CD4-positive, alpha-beta T cell treated with Interleukin-15 for 1 hour (primary cell): ENCODE results near the gene ZNF814.
"Not testable (repeated sequence)": the region's sequence is repeated elsewhere in the genome, so short reads cannot be mapped to it uniquely, and the experiment has no call there.

ENCODE experiments used
- DNase-seq: peaks from one replicate; pipeline ENCODE4 v3.0.0-alpha.2; 2020

The ZNF814 gene

GRCh38 chr19:57854117-57854516 is 34.7 kb downstream of the ZNF814 start:
- DNase-seq: not testable (repeated sequence)

DNA sequence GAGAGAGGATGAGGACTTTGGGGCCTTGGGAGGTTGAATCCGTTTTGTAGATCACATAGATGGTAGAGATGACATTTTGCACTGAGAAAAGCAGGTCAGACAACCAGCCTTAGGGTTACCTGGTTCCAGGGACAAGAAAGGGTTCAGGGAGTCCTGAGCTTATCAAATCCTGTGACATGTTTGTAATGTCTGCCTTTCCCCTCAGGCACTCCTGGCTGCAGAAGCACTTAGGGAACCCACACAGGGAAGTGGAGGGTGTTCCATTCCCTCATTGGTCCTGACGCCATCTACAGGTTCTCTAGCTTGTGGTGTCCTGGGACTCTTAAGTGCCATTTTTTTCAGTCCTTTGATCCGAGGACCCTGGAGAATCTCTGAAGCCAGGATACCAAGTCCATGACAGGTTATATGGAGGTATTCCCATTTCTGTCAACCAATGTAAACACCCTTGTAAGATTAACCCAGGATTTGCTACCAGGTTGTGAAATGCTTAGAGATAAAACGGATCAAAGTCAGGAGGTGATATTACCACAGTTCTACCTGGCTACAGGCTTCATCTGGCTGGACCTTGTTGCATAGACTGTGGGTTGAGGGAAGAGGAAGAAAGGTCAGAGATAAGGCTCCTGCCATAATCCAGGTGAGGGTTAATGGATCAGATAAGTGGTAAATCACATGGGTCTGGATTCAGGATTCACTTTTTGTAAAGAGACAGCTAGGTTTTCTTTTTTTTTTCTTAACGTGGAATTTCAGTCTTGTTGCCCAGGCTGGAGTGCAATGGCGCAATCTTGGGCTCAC is 36.8 kb downstream of the ZNF814 start:
- not testable (repeated sequence) for DNase-seq

DNA sequence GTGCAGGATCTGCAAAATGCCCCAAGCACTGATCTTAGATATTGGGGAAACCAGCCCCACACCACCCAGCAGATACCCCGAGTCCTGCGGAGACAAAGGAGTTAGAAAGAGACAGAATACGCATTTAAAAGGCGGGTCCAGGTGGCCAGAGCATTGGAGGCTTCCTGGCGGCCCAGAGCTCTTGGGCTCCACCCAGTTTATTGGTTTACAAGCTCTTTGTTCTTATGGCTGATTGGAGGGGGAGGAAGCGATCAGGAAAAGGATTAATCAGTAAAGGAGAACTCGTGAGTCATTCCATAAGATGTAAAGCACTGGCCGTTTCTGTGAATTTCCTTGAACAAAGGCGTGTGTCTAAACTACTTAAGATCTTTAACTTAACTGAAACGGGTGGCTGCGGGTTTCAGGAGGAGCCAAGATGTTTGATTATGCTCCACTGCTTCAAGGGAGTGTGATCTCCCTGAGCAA is 38.3 kb downstream of the ZNF814 start:
- no peak for DNase-seq

GRCh38 chr19:57849666-57850473 is 39.0 kb downstream of the ZNF814 start, which contains the start of gene ZNF587:
ZNF587 (plus strand) TSS chr19:57849859; CDS start chr19:57850039, 180 bp downstream.
- DNase-seq: peak; percentile 88

GRCh38 chr19:57849162-57849665 is 39.6 kb downstream of the ZNF814 start:
- DNase-seq: not testable (repeated sequence)

- DNase-seq: not testable (repeated sequence)
Measured at GRCh38 chr19:57847164-57847563, 41.7 kb downstream of the ZNF814 start.

GRCh38 chr19:57841122-57841763 is 47.6 kb downstream of the ZNF814 start:
- no peak for DNase-seq

- not testable (repeated sequence) for DNase-seq
Measured at GRCh38 chr19:57838622-57839191, 50.1 kb downstream of the ZNF814 start.

- not testable (repeated sequence) for DNase-seq
Measured at GRCh38 chr19:57836991-57837390, 51.8 kb downstream of the ZNF814 start.

GRCh38 chr19:57830071-57830602 is 58.7 kb downstream of the ZNF814 start, which contains the start of gene ZNF587B:
ZNF587B (plus strand) TSS chr19:57830299; CDS start chr19:57830529, 230 bp downstream.
- peak; percentile 28 for DNase-seq

DNA sequence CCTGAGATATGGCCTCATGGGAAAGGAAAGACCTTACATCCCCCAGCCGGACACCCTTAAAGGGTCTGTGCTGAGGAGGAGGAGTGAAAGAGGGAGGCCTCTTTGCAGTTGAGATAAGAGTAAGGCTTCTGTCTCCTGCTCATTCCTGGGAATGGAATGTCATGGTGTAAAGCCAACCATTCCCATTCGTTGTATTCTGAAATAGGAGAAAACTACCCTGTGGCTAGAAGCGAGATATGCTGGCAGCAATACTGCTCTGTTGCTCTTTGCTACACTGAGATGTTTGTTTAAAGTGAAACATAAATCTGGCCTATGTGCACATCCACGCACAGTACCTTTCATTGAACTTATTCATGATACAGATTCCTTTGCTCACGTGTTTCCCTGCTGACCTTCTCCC is 59.5 kb downstream of the ZNF814 start:
- DNase-seq: no peak

DNA sequence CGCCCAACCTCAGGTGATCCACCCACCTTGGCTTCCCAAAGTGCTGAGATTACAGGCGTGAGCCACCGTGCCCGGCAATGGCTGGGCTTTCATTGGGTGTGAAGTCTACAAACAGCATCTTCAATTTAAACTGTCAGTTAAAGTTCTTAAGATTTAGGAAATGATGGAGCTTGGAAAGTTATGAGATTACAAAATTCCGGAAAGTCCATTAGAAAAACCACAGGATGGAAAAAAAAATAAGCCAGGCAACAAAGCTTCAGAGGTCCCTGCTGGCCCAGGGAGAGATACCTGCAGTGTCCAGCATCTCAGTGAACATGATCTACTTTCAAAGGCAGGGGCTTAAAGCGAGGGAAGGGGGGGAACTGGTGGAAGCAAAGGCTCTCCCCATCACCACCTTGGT is 63.3 kb downstream of the ZNF814 start:
- no peak for DNase-seq

- not testable (repeated sequence) for DNase-seq
Measured at GRCh38 chr19:57823608-57824007, 65.2 kb downstream of the ZNF814 start.

GRCh38 chr19:57823155-57823554 is 65.7 kb downstream of the ZNF814 start:
- not testable (repeated sequence) for DNase-seq

DNA sequence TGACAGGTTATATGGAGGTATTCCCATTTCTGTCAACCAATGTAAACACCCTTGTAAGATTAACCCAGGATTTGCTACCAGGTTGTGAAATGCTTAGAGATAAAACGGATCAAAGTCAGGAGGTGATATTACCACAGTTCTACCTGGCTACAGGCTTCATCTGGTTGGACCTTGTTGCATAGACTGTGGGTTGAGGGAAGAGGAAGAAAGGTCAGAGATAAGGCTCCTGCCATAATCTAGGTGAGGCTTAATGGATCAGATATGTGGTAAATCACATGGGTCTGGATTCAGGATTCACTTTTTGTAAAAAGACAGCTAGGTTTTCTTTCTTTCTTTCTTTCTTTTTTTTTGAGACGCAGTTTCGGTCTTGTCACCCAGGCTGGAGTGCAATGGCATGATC is 67.3 kb downstream of the ZNF814 start:
- not testable (repeated sequence) for DNase-seq

- not testable (repeated sequence) for DNase-seq
Measured at GRCh38 chr19:57821095-57821494, 67.7 kb downstream of the ZNF814 start.

DNA sequence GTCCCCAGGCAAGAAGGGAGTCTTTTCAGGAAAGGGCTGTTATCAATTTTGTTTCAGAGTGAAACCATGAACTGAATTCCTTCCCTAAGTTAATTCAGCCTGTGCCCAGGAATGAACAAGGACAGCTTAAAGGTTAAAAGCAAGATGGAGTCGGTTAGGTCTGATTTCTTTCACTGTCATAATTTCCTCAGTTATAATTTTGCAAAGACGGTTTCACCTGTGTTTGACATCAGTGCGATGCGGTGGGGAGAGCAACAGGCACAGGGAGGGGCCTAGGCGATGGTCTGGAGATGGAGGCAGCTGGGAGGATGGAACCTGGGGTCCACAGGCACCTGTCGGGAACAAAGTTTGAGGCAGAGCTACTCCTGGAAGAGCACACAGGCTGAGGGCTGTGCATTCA is 68.2 kb downstream of the ZNF814 start:
- no peak for DNase-seq

- DNase-seq: peak; percentile 86
Measured at GRCh38 chr19:57819475-57820148, 69.2 kb downstream of the ZNF814 start.

DNA sequence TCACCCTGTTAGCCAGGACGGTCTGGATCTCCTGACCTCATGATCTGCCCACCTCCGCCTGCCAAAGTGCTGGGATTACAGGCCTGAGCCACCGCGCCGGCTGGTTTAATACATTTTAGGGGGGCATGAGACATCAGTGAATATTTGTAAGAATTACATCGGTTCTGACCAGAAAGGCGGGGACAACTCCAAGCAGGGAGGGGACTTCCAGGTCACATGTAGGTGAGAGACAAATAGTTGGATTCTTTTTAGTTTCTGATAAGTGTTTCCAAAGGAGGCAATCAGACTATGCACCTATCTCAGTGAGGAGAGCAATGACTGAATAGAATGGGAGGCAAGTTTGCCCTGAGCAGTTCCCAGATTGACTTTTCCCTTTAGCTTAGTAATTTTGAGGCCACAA is 70.5 kb downstream of the ZNF814 start:
- no peak for DNase-seq

DNA sequence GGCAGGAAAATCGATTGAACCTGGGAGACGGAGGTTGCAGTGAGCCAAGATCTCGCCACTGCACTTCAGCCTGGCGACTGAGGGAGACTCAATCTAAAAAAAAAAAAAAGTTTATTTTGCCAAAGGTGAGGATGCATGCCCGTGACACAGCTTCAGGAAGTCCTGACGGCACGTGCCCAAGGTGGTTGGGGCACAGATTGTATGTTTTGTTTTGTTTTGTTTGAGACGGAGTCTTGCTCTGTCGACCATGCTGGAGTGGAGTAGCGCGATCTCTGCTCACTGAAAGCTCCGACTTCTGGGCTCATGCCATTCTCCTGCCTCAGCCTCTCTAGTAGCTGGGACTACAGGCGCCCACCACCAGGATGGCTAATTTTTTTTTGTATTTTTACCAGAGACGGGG is 70.9 kb downstream of the ZNF814 start:
- no peak for DNase-seq

- no peak for DNase-seq
Measured at GRCh38 chr19:57816652-57817051, 72.2 kb downstream of the ZNF814 start.
